HG03575 (cell line): Measurements from ENCODE around the gene AMOTL1.
A peak's percentile ranks its signal among the peaks of the same experiment; 100 is the strongest.

ENCODE experiments used
- ATAC-seq: cut with Tn5 transposase; IDR thresholded peaks from one replicate; pipeline ENCODE4 v1.9.1; 2021; ENCODE audit not compliant: unreplicated experiment, insufficient number of reproducible peaks, low FRiP score; ENCODE audit errors: extremely low read depth

Gene AMOTL1

DNA sequence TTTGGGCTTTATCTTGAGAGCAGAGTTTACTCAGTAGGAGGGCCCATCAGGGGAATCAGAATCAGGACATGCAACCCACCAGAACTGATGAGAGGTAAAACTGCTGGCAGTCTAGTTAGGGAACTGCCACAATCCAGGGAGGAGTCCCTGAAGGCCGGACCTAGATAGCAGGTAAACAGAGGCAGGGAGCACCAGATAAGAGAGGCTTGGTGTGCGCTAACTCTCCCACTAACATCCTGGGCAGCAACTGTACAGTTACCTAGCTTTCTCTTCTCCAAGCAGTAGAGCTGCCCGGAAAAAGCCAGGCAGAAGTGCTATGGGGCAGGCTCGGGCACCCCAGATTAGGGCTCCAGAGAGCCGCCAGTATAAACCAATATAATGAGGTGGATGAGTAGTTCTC is 865 bp upstream of the AMOTL1 start:
- ATAC-seq: no peak

DNA sequence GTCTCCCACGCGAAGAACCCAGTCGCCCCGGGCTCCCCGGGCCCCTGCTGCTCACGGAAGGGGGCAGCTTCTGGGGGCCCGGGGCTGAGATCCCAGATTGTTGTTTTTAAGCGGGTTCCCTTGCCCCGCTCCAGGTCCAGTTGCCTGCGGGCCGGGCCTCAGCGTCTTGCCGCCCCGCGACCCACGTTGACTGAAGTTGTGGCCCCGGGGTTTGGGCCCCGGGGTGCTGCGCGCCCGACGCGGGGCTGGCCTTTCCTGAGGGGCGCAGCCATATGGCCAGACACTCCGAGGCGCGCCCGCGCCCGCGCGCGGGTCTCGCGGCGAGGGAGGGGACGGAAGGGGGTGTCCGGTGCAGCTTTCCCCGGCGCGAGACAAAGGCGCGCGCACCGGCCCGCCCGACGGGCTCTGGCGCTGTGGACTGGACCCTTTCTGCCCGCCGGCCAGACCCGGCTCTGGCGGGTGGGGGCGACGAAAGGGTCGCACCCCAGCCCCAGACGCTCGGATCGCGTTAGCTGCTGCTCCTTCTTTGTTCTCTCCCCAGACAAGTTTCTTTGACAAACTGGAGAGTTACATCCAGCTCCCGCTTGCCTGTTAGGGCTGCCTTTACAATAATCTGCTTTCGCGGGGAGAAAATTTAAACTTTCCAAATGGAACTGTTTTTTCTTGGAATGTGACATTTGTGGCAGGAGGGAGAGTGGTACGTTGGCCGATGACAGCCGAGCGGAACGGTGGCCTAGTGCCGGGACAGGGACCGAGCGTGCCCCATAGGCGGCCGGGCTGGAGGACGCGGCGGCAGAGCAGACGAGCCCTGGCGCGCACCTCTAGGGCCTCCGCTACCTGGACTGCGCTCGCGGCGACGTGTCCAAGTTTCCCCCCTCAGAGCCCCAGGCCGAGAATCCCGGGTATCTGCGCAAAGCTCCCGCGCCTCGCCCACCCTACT is 716 bp downstream of the AMOTL1 start:
- ATAC-seq: no peak

DNA sequence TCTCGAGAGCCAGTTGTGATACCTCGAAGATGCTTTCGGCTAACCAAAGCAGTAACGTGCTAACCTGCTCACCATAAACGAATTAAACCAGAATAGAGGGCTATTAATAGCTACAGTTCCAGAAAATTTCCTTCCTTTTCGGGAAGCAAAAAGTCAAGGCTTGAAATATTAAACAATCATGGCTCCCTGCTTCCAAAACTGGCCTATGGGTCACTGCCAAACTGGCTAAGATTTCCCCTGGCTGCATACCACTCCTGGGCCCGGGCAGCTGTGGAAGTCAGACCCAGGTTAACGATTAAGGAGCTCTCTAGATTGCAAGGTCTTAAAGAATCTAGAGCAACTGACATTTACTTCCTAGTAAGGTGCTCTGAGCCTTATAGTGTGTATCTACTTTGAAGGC is 1.7 kb downstream of the AMOTL1 start:
- no peak for ATAC-seq

- no peak for ATAC-seq
Measured at GRCh38 chr11:94770563-94771120, 2.5 kb downstream of the AMOTL1 start.

DNA sequence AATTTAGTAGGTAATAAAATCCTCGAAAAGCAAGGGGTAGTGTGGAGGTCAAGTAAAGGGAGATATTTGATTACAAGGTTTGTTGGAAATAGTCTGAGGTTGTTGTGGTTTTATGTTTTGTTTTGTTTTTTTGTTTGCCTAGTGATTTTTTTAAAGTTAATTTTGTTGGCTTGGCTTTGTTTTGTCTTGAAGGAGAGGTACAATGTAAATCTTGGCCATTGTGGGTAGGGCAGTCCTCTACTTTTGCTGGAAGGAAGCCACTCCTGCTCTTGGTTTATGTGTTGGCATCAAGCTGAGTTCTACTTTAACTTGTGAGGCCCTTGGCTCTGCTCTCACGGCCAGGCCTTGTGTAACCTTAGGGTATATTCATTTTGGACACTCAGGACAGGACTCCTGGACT is 3.2 kb downstream of the AMOTL1 start:
- no peak for ATAC-seq

DNA sequence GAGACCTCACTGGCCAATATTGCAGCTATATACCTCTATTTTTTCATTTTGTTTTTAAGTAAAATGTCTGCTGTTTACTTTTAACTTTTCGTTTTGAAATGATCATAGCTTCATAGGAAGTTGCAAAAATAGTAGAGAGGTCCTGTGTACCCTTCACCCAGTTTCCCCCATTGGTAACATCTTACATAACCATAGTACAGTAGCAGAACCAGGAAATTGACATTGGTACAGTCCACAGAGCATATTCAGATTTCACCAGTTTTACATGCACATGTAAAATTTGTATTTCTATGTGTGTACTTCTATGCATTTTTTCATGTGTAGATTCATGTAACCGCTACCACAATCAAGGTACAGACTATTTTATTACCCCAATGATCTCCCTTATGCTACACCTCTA is 3.8 kb downstream of the AMOTL1 start:
- no peak for ATAC-seq

- ATAC-seq: no peak
Measured at GRCh38 chr11:94773842-94774241, 5.7 kb downstream of the AMOTL1 start.

- no peak for ATAC-seq
Measured at GRCh38 chr11:94774345-94774744, 6.2 kb downstream of the AMOTL1 start.

DNA sequence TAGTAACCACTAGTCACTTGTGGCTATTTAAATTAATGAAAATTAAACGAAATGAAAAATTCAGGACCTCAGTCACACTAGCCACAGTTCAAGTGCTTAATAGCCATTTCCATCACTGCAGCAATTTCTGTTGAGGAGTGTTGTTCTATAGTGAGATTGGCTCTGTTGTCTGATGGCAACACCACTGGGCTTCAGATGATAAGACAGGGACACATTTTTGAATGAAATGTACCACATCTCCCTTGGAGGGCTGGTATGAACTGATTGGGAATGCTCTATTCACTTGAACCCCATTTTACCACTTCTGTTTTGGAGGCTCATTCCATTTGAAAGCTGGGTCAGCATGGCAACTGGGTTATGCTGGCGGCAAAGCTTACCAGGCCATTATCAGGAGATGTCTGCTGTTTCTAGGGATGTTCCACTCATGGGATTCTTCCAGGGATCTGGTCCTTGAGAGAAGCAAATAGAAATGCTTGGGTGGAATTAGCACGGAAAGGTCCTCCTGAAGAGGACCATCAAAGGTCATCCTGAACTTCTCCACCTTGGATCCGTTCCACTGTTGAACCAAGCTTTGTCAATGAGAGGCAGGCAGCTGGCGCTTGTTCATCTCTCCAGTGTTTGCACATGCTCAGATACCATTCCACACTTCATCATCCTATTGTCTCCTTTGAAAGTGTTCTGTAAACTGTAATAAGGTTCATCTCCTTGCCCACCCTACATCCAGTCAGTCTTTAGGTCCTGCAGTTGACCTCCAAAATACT is 7.6 kb downstream of the AMOTL1 start:
- no peak for ATAC-seq

GRCh38 chr11:94776351-94777321 is 8.5 kb downstream of the AMOTL1 start:
- no peak for ATAC-seq

DNA sequence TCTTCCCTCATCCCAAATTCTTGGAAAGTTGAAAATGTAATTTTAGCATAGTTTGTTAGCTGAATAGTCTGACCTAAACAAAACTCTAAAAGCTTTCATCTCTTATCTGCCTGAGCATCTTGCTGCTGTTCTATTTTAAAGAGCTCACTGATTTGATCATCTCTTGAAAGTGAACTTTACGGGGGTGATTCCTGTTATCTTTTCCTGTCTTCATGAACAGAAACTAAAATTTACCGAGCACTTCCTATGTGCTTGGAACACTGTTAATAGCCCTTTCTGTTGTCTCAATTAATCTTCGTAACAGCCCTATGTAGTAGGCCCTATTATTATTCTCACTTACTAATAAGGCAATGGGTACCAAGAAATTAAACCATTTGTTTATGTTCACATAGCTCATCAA is 12.3 kb downstream of the AMOTL1 start:
- ATAC-seq: no peak

- ATAC-seq: no peak
Measured at GRCh38 chr11:94781837-94782236, 13.7 kb downstream of the AMOTL1 start.

DNA sequence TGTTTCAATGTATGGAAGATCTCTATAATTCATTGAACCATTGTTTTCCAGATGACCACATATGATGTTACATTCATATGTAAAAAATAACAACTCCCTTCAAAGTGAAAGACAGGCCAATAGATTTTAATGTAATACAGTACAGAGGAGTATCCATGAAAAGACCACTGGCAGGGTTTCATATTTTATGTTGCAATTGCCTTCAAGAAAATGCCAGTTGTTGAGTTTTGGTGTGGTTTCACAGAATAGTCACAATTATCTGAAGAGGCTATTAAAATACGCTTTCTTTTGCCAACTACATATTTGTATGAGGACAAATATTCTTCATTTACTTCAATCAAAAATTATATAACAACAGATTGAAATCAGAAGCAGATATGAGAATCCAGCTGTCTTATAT is 14.3 kb downstream of the AMOTL1 start:
- ATAC-seq: no peak

DNA sequence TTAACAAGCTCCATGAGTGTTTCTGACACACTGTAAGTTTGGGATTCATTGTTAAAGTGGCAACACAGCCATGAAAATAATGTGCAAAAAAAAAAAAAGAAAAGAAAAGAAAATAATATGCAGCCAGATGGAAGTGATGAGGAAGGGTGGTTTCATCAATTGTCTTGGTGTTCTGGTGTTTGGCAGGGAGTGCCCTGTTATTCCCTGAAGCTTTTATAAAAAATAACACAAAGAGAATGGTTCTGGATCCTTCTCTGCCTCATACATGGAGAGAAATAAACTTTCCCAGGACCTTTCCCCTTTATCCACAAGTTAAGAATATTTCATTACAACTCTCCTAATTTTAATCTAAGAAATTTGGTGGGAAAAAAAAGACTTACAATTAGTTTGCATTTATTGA is 16.7 kb downstream of the AMOTL1 start:
- no peak for ATAC-seq

DNA sequence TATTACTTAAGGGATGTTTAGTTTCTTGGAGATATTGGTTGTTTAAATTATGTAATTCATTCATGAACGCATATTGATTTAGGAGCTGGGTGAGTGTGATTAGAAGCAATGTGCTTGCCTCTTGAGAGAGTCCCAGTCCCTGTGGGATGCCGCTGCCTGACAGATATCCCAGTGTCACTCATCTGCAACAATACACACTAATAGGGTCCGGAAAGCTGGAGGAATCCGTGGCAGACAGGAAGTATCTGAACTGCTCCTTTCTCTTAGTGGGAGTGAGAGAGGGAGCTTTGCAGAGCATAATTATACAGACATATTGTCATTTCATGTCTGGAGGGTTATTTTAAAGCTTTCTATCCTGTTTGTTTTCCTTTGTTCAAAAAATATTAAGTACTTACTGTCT is 17.4 kb downstream of the AMOTL1 start:
- ATAC-seq: no peak

DNA sequence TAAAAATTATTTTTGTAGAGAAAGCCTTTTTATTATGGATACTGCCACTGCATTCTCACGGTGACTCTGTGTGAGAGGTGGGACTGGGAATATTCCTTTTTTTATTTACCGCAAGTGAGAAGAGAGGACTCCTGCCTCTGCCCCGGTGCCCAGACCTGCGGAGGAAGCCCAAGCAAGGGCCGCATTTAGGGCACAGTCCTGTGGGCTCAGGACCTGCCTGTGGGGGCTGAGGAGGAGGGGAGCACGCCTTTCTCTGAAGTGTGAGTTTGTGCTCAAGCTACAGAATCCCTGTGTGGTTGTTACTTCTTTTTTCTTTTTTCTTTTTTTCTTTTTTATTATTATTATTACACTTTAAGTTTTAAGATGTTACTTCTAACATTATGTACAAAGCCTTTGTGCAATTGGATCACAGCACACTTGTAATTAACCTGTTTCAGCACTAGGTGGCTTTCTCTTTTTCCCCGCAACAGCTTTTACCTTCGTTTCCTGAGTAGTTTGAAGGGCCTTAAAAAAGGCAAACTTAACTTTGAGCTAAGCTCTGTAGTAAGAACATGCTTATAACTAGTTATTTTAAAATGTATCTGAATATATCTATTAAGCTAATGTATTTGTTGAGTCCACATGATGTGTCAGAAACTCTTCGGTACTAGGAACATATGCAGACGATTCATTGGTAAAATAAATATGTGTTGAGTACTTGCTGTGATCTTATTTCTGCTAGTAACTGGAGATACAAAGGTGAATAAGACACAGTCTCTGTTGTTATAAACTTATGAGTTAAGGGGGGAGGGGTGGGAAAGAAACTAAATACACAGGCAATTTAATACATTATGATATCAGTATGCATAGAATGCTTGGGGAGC is 18.3 kb downstream of the AMOTL1 start:
- peak; percentile 59 for ATAC-seq

DNA sequence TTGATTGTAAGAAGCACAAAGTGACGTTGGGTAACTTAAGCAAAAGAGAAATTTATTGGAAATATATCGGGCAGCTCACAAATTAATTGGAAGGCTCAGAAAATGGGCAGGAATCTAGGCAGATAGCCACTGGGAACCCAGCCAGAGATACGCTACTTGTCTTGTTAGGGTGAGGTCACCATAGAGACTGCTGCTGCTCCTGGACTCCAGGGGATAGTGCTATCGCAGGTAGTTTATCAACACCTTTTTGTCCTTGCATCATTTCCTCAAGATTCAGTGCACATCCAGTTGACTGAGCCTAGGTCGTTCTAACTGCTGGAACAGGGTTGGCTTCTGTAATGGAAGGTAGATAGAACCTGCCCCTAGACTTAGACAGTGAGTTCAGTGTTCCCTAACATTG is 19.6 kb downstream of the AMOTL1 start:
- no peak for ATAC-seq

- no peak for ATAC-seq
Measured at GRCh38 chr11:94788396-94788795, 20.2 kb downstream of the AMOTL1 start.
